HepG2 (cell line): ENCODE data around the gene GATD1. TPM values are rescaled to one million over a fixed set of nuclear protein-coding genes. Genes with fewer than 3 reads are reported as not detected.
A peak's percentile ranks its signal among the peaks of the same experiment; 100 is the strongest.

Source experiments
- CAMTA2 ChIP-seq: sonication (generic); formaldehyde crosslinking; IDR thresholded peaks from 2 replicates; pipeline ENCODE4 v1.4.0; 2020; ENCODE audit warnings: mild to moderate bottlenecking, missing genetic modification reagents, borderline replicate concordance
- ELF3 ChIP-seq: IDR thresholded peaks from 2 replicates; pipeline ENCODE4 v1.6.1; 2016; ENCODE audit warnings: missing genetic modification reagents, missing compliant biosample characterization
- FOSL2 ChIP-seq: sonication (generic); formaldehyde crosslinking; IDR thresholded peaks from 2 replicates; pipeline ENCODE4 v1.4.0; 2020; ENCODE audit warnings: missing genetic modification reagents
- GPN1 ChIP-seq: sonication (generic); formaldehyde crosslinking; IDR thresholded peaks from 2 replicates; pipeline ENCODE4 v1.5.1; 2020; ENCODE audit warnings: missing genetic modification reagents, borderline replicate concordance
- MED1 ChIP-seq: sonication (generic); formaldehyde crosslinking; IDR thresholded peaks from 2 replicates; pipeline ENCODE4 v1.4.0; 2020; ENCODE audit warnings: missing genetic modification reagents
- NCOA5 ChIP-seq: sonication (generic); formaldehyde crosslinking; IDR thresholded peaks from 2 replicates; pipeline ENCODE4 v1.4.0; 2020; ENCODE audit warnings: missing genetic modification reagents
- PAX8 ChIP-seq: sonication (generic); formaldehyde crosslinking; IDR thresholded peaks from 2 replicates; pipeline ENCODE4 v1.8.0; 2022; ENCODE audit warnings: mild to moderate bottlenecking, missing genetic modification reagents, borderline replicate concordance
- PBX2 ChIP-seq: IDR thresholded peaks from 2 replicates; pipeline ENCODE4 v1.6.1; 2016; ENCODE audit warnings: control low read depth
- PCBP1 ChIP-seq: fragments of 200-400 bp; formaldehyde crosslinking; IDR thresholded peaks from 2 replicates; pipeline ENCODE4 v1.6.1; 2017; ENCODE audit warnings: mild to moderate bottlenecking, low read depth, low read length, borderline replicate concordance
- RERE ChIP-seq: IDR thresholded peaks from 2 replicates; pipeline ENCODE4 v1.6.1; 2016; ENCODE audit warnings: low read depth, missing genetic modification reagents, missing compliant biosample characterization
- SMARCC2 ChIP-seq: fragments of 450-650 bp; IDR thresholded peaks from 2 replicates; pipeline ENCODE4 v1.6.1; 2017; ENCODE audit warnings: antibody characterized with exemption, mild to moderate bottlenecking
- SOX5 ChIP-seq: IDR thresholded peaks from 2 replicates; pipeline ENCODE4 v1.6.1; 2016; ENCODE audit warnings: borderline replicate concordance
- TOPORS ChIP-seq: sonication (generic); formaldehyde crosslinking; IDR thresholded peaks from 2 replicates; pipeline ENCODE4 v1.8.0; 2023; ENCODE audit warnings: mild to moderate bottlenecking, missing genetic modification reagents
- ZBTB8A ChIP-seq: sonication (generic); formaldehyde crosslinking; IDR thresholded peaks from 2 replicates; pipeline ENCODE4 v1.4.0; 2020; ENCODE audit warnings: mild to moderate bottlenecking, low read depth, missing genetic modification reagents, borderline replicate concordance
- ZFP82 ChIP-seq: sonication (generic); formaldehyde crosslinking; IDR thresholded peaks from 2 replicates; pipeline ENCODE4 v1.5.1; 2020; ENCODE audit warnings: mild to moderate bottlenecking, missing genetic modification reagents, borderline replicate concordance
- ZNF234 ChIP-seq: sonication (generic); formaldehyde crosslinking; conservative IDR thresholded peaks from 2 replicates; pipeline ENCODE4 v1.5.1; 2020; ENCODE audit warnings: mild to moderate bottlenecking, missing genetic modification reagents
- ZNF337 ChIP-seq: sonication (generic); formaldehyde crosslinking; IDR thresholded peaks from 2 replicates; pipeline ENCODE4 v1.5.1; 2020; ENCODE audit warnings: missing genetic modification reagents, low read depth, mild to moderate bottlenecking, borderline replicate concordance
- ZNF383 ChIP-seq: sonication (generic); formaldehyde crosslinking; IDR thresholded peaks from 2 replicates; pipeline ENCODE4 v1.4.0; 2020; ENCODE audit warnings: missing genetic modification reagents, mild to moderate bottlenecking, borderline replicate concordance
- ZNF75D ChIP-seq: sonication (generic); formaldehyde crosslinking; IDR thresholded peaks from 2 replicates; pipeline ENCODE4 v1.8.1; 2023; ENCODE audit warnings: missing genetic modification reagents, mild to moderate bottlenecking, borderline replicate concordance
- polyA plus RNA-seq, 8 experiments: library from polyadenylated mRNA; depleted of rRNA in 3 of 8; stranded (reverse) in 7 of 8; unstranded in 1 of 8; fragments of >200 nt; fragmentation: Illumina TruSeq in 4 of 8; extraction: Trizol in 4 of 8; gene quantifications; 2 replicates each; pipeline versions ENCODE4 v1.2.1 to v1.2.3, GENCODE V29; 2011 to 2016; ENCODE audit warnings: low read depth in 4 of 8, missing spikeins in 1 of 8, mixed read lengths in 1 of 8; ENCODE audit not compliant: insufficient read depth in 1 of 8
- total RNA-seq, 5 experiments: library from RNA; depleted of rRNA; stranded (reverse); fragments of >200 nt; fragmentation: Illumina TruSeq; extraction: Trizol; gene quantifications; 2 replicates each; pipeline ENCODE4 v1.2.3, GENCODE V29; 2016; ENCODE audit warnings: low read depth in 1 of 5
- TF ChIP-seq, protein P1 (sequence below): sonication (generic); formaldehyde crosslinking; IDR thresholded peaks from 2 replicates; pipeline ENCODE4 v1.8.0; 2022; ENCODE audit warnings: mild to moderate bottlenecking, missing genetic modification reagents, moderate library complexity
- TF ChIP-seq, protein P2 (sequence below): sonication (generic); formaldehyde crosslinking; IDR thresholded peaks from 2 replicates; pipeline ENCODE4 v1.5.0; 2020; ENCODE audit warnings: mild to moderate bottlenecking, missing genetic modification reagents

GATD1 gene
- total and polyA plus RNA-seq, 2 of the 13 experiments (the other 11 are each of a cell fraction or from before 2014, with no cell fraction given) = 31.3 to 60.5 TPM

- TF ChIP-seq RERE (CRISPR knock-in tag) = no peak
- TF ChIP-seq PBX2 (CRISPR knock-in tag) = no peak
- TF ChIP-seq SOX5 (CRISPR knock-in tag) = 0 out of 2 replicates have a peak, but pooled peaks have one; percentile 6
- TF ChIP-seq SMARCC2 = no peak
- no peak for TF ChIP-seq PCBP1
- TF ChIP-seq TOPORS (CRISPR knock-in tag) = no peak
- TF ChIP-seq FOSL2 = peak; percentile 24; the same call in 1 of the 2 replicates
- 0 out of 2 replicates have a peak, but pooled peaks have one; percentile 24 for TF ChIP-seq PAX8 (CRISPR knock-in tag)
- TF ChIP-seq, protein P1, sequence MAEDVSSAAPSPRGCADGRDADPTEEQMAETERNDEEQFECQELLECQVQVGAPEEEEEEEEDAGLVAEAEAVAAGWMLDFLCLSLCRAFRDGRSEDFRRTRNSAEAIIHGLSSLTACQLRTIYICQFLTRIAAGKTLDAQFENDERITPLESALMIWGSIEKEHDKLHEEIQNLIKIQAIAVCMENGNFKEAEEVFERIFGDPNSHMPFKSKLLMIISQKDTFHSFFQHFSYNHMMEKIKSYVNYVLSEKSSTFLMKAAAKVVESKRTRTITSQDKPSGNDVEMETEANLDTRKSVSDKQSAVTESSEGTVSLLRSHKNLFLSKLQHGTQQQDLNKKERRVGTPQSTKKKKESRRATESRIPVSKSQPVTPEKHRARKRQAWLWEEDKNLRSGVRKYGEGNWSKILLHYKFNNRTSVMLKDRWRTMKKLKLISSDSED = no peak
- TF ChIP-seq ELF3 (CRISPR knock-in tag) = no peak
- TF ChIP-seq NCOA5 (CRISPR knock-in tag) = no peak
- no peak for TF ChIP-seq MED1 (CRISPR knock-in tag)
- TF ChIP-seq ZNF337 (CRISPR knock-in tag) = no peak
- TF ChIP-seq ZBTB8A = no peak
- 0 out of 2 replicates have a peak, but pooled peaks have one; percentile 49 for TF ChIP-seq ZNF234 (CRISPR knock-in tag)
- TF ChIP-seq ZNF75D (CRISPR knock-in tag) = no peak
- TF ChIP-seq CAMTA2 (CRISPR knock-in tag) = no peak
- peak; percentile 14; the same call in 1 of the 2 replicates for TF ChIP-seq GPN1 (CRISPR knock-in tag)
- TF ChIP-seq, protein P2, sequence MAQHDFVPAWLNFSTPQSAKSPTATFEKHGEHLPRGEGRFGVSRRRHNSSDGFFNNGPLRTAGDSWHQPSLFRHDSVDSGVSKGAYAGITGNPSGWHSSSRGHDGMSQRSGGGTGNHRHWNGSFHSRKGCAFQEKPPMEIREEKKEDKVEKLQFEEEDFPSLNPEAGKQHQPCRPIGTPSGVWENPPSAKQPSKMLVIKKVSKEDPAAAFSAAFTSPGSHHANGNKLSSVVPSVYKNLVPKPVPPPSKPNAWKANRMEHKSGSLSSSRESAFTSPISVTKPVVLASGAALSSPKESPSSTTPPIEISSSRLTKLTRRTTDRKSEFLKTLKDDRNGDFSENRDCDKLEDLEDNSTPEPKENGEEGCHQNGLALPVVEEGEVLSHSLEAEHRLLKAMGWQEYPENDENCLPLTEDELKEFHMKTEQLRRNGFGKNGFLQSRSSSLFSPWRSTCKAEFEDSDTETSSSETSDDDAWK (CRISPR knock-in tag) = no peak
- TF ChIP-seq ZNF383 (CRISPR knock-in tag) = peak; percentile 25; the same call in 1 of the 2 replicates
- TF ChIP-seq ZFP82 (CRISPR knock-in tag) = no peak
Observed at GRCh38 chr11:797296-798092, 20.2 kb upstream of the GATD1 start (continued).
